ENCODE measurements around the gene IGFBP3. TPM values are rescaled to one million over a fixed set of nuclear protein-coding genes. Genes with fewer than 3 reads are reported as not detected.

Gene IGFBP3
- 100 to 1,000 TPM in 1 of 10 donors, 10 to 100 TPM in 9; 32.1 to 104 (median 63.7) TPM for total RNA-seq
- 100 to 1,000 TPM in 1 of 2 donors, 10 to 100 TPM in 1; 82.8 to 183 TPM for polyA plus RNA-seq
- long read RNA-seq, donor 1, transcript IGFBP3-201 (5 exons, 2,262 nt): major isoform, 27 of 33 reads
- long read RNA-seq, donor 1, partial matches to known transcripts: 1 of 33 reads
- long read RNA-seq, donor 1, other reads (novel, unspliced or antisense): 5 of 33 reads
- long read RNA-seq, donor 2, transcript IGFBP3-201 (5 exons, 2,262 nt): major isoform, 50 of 63 reads
- long read RNA-seq, donor 2, partial matches to known transcripts: 7 of 63 reads
- long read RNA-seq, donor 2, other reads (novel, unspliced or antisense): 3 of 63 reads
- long read RNA-seq, donor 3, transcript IGFBP3-201 (5 exons, 2,262 nt): major isoform, 36 of 41 reads
- long read RNA-seq, donor 3, partial matches to known transcripts: 1 of 41 reads
- long read RNA-seq, donor 3, other reads (novel, unspliced or antisense): 4 of 41 reads

DNA sequence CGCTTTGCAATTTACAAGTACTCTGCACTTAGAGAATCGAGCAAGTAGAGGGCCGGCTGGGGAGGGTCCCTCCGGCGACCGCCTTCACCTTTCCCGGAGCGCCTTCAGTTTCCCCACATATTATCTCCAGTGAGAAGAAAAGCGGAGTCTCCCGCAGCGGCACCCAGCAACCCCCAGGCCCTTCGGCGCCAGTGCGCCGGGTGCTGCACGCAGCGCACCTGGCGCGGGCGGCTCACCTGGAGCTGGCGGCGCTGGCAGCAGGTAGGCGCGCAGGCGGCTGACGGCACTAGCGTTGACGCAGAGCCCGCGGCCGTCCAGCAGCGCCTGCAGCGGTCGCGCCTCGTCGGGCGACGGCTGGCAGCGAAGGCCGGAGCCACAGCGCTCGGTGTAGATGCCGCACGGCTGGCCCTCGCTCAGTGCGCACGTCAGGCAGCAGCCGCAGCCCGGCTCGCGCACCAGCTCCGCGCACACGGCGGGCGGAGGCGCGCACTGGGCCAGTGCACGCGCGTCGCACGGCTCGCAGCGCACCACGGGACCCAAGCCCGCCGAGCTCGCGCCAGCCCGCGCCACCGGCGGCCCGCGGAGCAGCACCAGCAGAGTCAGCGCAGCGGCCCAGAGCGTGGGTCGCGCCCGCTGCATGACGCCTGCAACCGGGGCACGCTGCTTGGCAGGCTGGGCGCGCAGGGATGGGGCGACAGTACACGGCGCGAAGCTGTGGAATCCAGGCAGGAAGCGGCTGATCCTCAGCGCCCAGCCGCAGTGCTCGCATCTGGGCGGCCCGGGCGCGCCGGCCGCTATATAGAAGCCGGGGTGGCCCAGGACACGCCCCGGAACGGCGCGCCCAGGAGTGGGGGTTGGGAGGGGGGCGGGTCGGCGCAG is at the start of gene IGFBP3:
Gene IGFBP3, minus strand, starts transcription at position 771 of the 879 bp plus-strand sequence. Its CDS starts 132 bp downstream, at position 639.
- 0 to 1% methylated on average over 97 to 111 of the region's 111 CpGs for WGBS, 2 donors
- ATAC-seq (peak; percentile 44 to 87 (median 65)), DNase-seq (peak; percentile 34 to 52)
- Histone ChIP-seq H3K4me1 (peaks cover 5 to 64% (median 47%) of the 10 kb centered on the region in 9 donors), H3K27ac (peak within 1 kb of the TSS; percentile 11 to 73 (median 60)), H3K4me3 (peak within 1 kb of the TSS; percentile 24 to 77 (median 64)), H3K36me3 (peaks cover 0 to 15% (median 7%) of the 10 kb centered on the region in 9 donors), H3K27me3 (peaks cover 0 to 69% (median 0%) of the 10 kb centered on the region in 7 donors), H3K9me3 (no peaks in the 10 kb centered on the region)
- TF ChIP-seq, protein P1, sequence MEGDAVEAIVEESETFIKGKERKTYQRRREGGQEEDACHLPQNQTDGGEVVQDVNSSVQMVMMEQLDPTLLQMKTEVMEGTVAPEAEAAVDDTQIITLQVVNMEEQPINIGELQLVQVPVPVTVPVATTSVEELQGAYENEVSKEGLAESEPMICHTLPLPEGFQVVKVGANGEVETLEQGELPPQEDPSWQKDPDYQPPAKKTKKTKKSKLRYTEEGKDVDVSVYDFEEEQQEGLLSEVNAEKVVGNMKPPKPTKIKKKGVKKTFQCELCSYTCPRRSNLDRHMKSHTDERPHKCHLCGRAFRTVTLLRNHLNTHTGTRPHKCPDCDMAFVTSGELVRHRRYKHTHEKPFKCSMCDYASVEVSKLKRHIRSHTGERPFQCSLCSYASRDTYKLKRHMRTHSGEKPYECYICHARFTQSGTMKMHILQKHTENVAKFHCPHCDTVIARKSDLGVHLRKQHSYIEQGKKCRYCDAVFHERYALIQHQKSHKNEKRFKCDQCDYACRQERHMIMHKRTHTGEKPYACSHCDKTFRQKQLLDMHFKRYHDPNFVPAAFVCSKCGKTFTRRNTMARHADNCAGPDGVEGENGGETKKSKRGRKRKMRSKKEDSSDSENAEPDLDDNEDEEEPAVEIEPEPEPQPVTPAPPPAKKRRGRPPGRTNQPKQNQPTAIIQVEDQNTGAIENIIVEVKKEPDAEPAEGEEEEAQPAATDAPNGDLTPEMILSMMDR (IDR thresholded peaks at IDR 0.05): no peak
- intact Hi-C loops (cut with DNase I): loop anchor here in 9 of 10 donors (2.0 to 10.0 kb wide), 12 partner anchors 294 to 1334 kb away; no protein-coding TSS in a partner anchor

GRCh38 chr7:45970454-45970853 is 49.4 kb upstream of the IGFBP3 start:
- intact Hi-C loops (cut with DNase I): no loop called here
- Histone ChIP-seq H3K9me3 (no peaks in the 10 kb centered on the region), H3K36me3 (no peaks in the 10 kb centered on the region), H3K27me3 (no peaks in the 10 kb centered on the region), H3K27ac (no peak overlapping the region), H3K4me3 (no peak overlapping the region), H3K4me1 (peaks cover 0 to 10% (median 0%) of the 10 kb centered on the region in 9 donors)
- WGBS, 2 donors: 75 to 77% methylated on average over 2 of the region's 2 CpGs
- ATAC-seq: no peak
- TF ChIP-seq, protein P1 (IDR thresholded peaks at IDR 0.05): no peak
- DNase-seq: no peak

- Histone ChIP-seq H3K9me3 (no peaks in the 10 kb centered on the region), H3K4me3 (no peak overlapping the region), H3K4me1 (peaks cover 0 to 10% (median 0%) of the 10 kb centered on the region in 9 donors), H3K27ac (no peak overlapping the region), H3K27me3 (no peaks in the 10 kb centered on the region), H3K36me3 (no peaks in the 10 kb centered on the region)
- no peak for DNase-seq
- TF ChIP-seq, protein P1 (IDR thresholded peaks at IDR 0.05): no peak
- 91 to 94% methylated on average over 5 of the region's 5 CpGs for WGBS, 2 donors
- no peak for ATAC-seq
- intact Hi-C loops (cut with DNase I): no loop called here
These were observed 48.9 kb upstream of the IGFBP3 start for GRCh38 chr7:45969940-45970339.
